Fibroblast of skin of right quadriceps (primary cell): ENCODE measurements around the gene RAB7B.

Experiments used
- DNase-seq: peaks from one replicate; pipeline ENCODE4 v3.0.0-alpha.2; 2013

The RAB7B gene

DNA sequence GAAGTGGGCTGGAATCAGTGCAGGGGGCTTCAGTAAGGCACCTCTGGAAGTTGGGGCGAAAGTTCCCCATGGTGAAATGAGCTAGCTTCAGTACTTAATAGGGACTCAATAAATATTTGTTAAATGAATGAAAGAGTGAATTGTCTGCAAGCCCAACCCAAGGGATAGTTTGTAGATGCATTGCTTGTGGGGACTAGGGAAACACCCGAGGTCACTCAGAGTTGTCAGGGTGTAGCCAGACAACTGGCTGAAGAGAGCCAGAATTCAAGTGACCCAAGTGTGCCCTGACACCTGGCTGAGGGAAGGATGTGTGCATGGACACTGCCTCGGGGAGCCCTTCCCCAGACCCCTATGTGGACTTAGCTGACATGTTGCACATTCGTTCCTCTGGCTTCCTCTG, 58.7 kb downstream of the RAB7B start:
- no peak for DNase-seq

GRCh38 chr1:205943245-205943644, 60.0 kb downstream of the RAB7B start, which contains the start of gene SLC26A9:
SLC26A9 (minus strand) TSS chr1:205943456; CDS start chr1:205935820, 7,636 bp downstream.
- DNase-seq, result no peak

GRCh38 chr1:205942631-205943159, 60.5 kb downstream of the RAB7B start:
- DNase-seq, result no peak

- no peak for DNase-seq
These were observed 62.5 kb downstream of the RAB7B start for GRCh38 chr1:205940710-205941109.

DNA sequence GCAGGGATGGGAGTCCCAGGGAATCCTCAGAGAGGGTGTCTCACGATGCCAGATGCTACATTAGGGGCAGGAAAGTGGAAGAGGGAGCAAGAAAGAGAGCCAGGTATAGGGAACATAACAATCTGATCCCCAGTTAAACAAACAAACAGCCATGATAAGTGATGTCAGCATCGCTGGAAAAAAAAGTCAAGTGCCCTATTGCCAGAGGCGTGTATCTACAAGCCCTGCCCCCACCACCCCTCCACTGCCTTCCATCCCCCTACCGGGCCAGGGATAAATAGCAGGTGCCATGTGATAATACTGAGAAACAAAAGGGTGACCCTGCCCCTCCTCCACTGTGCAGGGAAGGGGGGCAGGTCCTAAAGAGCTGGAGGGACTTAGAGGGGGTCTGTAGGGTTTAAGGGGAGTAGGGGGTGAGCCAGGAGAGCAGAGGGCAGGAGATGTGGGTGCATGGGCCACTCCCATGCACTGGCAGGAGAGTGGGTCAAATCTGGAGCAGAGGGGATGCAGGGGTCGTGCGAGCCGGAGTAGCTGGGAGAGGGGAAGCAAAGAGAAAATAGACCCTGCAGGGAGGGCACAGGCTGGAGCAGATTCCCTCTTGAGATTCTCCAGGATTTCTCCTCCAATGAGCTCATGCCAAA, 63.4 kb downstream of the RAB7B start:
- DNase-seq, result no peak

GRCh38 chr1:205938682-205939081, 64.5 kb downstream of the RAB7B start:
- no peak for DNase-seq

GRCh38 chr1:205936846-205937586, 66.2 kb downstream of the RAB7B start:
- DNase-seq, result peak; percentile 86

- DNase-seq, result no peak
These were observed 66.9 kb downstream of the RAB7B start for GRCh38 chr1:205936311-205936710.

DNA sequence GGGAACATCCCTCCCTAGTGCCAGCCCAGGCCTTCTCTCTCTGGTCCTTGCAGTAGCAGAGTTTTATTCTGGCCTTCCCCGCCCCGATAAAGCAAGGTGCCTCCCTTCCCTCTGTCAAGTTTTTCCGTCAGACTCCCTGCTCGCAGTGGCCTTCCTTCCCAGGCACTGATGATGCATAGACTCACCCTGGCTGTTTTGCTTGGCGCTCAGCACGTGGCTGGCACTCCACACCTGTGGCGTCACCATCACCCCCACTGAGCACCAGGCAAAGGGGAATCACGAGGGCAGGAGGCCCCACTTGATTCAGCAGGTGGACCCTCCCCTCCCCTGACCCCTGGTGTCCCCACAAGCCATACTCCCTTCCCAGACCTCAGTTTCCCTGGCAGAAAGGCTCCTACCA, 67.3 kb downstream of the RAB7B start:
- DNase-seq, result no peak

GRCh38 chr1:205934788-205935187, 68.4 kb downstream of the RAB7B start:
- no peak for DNase-seq

DNA sequence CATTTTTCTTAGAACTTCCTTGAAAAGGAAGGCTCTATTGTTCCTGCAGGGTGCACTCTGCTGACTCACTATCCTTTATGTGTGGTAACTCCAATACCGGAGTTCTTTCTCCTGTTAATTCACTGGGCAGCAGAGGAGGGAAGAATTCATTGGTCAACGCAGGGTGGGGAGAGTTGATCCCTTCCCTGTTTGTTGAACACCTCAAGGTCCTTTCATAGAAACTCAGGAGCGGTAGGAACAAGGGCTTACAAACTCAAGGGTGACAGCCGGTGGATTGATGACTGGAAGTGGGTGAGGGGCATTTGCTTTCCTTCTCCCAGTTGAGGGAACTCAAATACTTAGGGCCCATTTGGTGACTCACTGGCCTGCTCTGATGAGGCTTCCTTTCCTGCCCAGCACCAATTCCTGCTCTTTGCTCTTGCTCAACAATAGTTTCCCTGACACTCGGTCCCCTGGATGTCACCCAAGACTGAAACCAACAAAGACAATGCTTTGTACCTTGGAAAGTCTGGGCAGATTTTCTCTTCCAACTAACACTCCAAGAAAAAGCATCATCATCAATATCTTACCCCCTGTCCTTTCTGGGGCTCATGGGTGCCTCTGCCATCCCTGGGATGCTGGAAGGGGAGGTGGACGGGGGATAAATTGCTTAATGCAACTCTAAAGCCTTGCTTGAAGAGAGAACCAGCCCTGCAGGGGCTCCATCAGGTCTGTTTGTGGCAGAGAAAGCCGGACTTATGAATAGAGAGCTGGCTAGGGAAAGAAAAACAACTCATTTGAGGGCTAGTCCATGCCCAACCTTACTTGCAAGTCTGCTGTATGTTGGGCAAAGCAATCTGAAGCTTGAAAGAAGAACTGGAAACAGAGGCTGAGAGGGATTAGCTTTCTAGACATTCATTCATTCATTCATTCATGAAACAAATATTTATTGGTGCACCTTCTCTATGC, 69.2 kb downstream of the RAB7B start:
- DNase-seq, result peak; percentile 83

DNA sequence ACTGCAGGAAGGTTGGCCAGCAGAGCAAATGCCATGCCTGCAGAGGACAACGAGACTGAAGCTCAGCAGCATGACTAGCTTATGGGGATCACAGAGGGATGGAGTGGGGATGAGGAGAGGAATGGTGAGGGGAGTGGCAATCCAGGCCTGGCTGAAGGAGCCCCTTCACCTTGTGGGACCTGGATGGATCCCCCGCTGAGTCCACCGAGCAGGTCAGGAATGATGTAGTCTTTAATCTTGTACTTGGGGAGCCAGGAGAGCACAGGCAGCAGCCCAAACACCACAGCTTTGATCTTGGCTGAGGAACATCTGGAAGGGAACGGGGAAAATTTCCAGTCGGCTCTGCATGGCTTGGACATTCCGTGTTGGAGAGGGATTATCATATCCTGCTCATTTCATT, 70.4 kb downstream of the RAB7B start:
- DNase-seq, result no peak

DNA sequence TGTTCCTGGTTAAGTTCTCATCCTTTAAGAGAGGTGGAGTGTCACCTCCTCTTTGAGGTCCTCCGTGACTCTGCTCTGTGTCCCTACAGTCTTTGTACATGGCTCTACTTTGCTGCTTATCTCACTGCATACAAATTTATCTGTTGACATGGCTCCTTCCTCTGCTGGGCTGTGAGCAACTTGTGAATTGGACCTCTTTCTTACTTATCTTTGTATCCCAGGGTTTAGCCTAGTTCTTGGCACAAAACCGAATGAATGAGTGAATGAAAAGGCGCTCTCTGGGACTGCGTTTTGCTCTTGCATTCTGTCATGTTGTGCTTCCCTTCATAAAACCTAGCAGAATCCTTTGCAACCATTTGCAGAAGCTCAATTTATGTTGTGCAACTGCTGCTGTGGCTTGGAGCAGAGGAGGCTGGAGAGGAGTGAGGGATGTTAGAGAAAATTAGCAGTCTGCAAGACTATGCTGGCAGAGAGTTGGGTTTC, 72.4 kb downstream of the RAB7B start:
- DNase-seq, result no peak

- DNase-seq, result no peak
These were observed 73.0 kb downstream of the RAB7B start for GRCh38 chr1:205930195-205930577.

- no peak for DNase-seq
These were observed 73.5 kb downstream of the RAB7B start for GRCh38 chr1:205929496-205930194.

DNA sequence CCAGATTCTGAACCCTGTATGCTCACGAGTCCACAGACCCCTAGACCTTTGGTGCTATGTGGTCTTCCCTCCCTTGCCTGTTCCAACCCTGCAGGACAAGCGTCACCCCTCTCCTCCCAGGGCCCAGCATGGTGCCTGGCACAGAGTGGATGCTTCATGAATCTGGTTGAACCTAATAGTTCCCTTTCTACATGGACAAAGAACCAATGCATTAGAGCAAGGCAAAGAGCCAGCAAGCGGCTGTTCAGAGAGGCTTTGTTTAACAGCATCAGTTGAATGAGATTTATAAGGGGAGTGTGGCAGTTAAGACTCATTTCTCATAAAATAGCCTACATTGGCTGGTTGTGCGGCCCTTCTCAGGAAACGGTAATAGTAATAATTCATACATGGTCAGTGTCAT, 74.9 kb downstream of the RAB7B start:
- DNase-seq, result no peak

DNA sequence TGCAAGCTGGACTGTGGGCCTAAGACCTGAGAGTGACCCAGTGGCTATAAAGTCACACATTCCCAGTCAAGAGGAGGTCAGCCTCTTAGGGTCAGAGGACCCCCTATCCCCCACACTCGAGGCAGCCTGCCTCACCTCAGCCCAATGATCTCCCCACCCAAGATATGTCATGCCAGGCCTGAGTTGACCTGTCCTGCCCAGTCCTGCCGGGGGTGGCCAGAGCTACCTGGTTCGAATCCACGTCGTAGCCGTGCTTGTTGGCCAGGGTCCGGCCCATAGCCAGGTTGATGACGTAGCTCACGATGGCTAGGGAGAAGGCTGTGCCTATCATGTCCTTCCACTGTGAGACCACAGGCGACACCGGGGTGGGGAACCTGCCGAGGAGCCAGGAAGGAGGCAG, 75.5 kb downstream of the RAB7B start:
- DNase-seq, result no peak

DNA sequence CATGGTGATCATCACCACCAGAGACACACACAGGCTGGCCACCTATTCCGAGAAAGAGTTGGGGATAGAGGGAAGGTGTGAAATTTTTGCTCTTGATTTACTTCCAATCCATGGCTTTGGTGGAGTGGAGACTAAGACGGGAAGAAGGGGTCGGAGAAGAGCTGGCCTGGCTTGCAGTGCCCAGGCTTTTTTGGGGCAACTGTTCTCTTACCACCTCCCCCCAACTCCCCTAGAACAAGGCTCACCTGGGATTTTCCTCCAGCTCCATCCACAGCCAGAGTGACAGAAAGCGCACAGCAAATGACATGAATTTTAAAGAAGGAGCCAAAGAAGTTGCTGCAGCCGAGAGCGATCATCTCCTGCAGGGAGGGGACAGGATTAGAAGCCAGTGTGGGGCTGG, 75.9 kb downstream of the RAB7B start:
- no peak for DNase-seq
